AG10803 (cell line): ENCODE measurements around the gene SUCLG1.

Experiments
- DNase-seq: peaks from one replicate; pipeline ENCODE4 v3.0.0; 2010; ENCODE audit warnings: low read depth
- H3K4me3 ChIP-seq: 2 replicates; pipeline ENCODE4 v1.5.1; 2011; ENCODE audit warnings: mild to moderate bottlenecking, low read length, control low read depth
- CTCF ChIP-seq: conservative IDR thresholded peaks from 2 replicates; pipeline ENCODE4 v1.5.1; 2011; ENCODE audit warnings: mild to moderate bottlenecking, low read length, control low read depth, inconsistent platforms

SUCLG1 gene

GRCh38 chr2:84442888-84443287, 16.2 kb downstream of the SUCLG1 start:
- H3K4me3 ChIP-seq, result no peak overlapping the region
- DNase-seq, result no peak
- TF ChIP-seq CTCF, result no peak

DNA sequence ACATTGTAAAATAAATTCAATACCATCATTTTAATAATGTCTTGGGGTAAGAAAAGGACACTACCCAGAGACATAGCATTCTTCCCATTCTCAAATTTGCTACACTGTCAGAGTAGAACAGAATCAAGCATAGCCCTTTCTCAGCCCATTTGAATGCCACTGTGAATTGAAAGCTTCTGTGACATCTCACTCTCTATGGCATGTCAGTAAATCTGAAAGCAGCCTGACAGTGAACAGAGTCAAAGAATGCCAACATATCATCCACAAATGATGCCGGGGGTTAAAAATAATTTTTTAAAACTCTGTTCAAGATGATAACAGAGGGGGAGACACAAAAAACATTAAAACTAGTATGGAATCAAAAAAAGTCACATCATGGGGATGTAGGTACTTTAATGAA, 17.6 kb downstream of the SUCLG1 start:
- DNase-seq, result no peak
- TF ChIP-seq CTCF, result no peak
- no peak overlapping the region for H3K4me3 ChIP-seq

DNA sequence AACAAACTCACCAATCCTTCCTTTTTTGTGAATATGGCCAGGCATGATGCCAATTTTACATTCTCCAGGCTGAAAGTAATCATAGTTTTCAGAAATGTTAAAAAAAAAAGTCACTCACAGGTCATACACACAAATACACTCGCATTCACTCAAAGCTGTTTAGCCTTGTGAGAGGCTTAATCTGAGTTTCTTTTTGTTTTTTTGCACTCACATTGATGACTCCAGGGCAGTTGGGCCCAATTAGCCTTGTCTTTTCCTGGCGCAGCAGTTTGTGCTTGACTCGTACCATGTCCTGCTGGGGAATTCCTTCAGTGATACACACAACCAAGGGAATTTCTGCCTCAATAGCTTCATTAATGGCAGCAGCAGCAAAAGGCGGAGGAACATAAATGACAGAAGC, 18.0 kb downstream of the SUCLG1 start:
- no peak overlapping the region for H3K4me3 ChIP-seq

DNA sequence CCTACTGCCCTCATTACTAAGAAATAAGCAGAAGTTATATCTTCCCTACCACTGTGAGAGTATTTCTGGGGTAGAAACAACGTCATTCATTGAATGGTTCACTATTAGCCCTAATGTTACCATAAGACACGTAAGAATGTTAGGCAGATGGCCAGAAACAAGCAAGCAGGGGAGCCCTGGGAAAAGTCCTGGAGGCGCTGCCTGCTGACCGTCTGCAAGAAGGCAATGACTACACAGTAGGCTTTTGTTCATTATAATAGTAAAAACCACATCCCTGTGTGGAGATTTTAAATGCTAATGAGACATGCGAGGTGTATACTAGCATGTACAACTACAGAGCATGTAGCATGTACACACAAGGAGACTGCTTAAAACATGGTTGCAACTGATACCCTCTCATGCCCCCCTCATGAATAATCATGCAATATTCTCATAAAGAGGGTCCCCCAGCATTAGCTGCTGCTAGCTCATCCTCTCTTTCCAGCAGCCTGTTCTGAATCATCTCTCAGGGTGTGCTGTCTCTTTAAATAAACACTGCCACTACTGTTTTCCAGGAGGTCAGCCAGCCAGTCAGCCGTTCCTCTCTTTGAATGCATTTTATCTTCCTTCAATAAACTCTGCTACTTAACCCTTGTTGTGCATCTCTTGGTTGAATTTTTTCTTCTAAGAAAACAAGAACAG, 23.6 kb downstream of the SUCLG1 start:
- no peak for DNase-seq
- no peak overlapping the region for H3K4me3 ChIP-seq
- TF ChIP-seq CTCF, result no peak

More for the DNA sequence above, 18.0 kb downstream of the SUCLG1 start:
- TF ChIP-seq CTCF, result no peak
- no peak for DNase-seq

DNA sequence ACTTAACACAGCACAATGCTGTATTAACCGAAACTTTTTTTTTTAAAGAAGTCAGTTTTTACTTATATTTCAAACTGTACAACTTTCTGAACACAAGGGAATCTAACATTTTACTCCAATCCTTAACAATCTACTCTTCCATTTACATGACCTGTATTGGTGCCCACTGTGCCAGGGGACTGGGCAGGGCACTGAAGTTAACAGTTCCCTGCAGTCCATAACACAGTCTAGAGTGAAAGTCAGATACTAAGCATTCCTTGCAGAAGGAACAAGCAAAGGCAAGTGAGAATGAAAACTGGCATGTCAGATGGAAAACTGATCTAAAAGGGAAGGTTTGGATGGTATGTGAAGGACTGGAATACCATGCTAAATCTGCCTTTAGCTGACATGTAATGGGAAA, 29.8 kb downstream of the SUCLG1 start:
- DNase-seq, result no peak
- no peak for TF ChIP-seq CTCF
- no peak overlapping the region for H3K4me3 ChIP-seq

- peak; percentile 79 for DNase-seq
- no peak for TF ChIP-seq CTCF
- H3K4me3 ChIP-seq, result no peak overlapping the region
Observed at GRCh38 chr2:84427235-84428138, 31.6 kb downstream of the SUCLG1 start.

GRCh38 chr2:84425310-84425709, 33.8 kb downstream of the SUCLG1 start:
- DNase-seq, result no peak
- TF ChIP-seq CTCF, result no peak
- H3K4me3 ChIP-seq, result no peak overlapping the region
